GM19395 (cell line): Measurements from ENCODE around the gene SP7.

Experiments used
- ATAC-seq: cut with Tn5 transposase; IDR thresholded peaks from one replicate; pipeline ENCODE4 v1.9.1; 2021; ENCODE audit warnings: mild to moderate bottlenecking, moderate library complexity; ENCODE audit not compliant: unreplicated experiment

Gene SP7

GRCh38 chr12:53279283-53279869 lies 56.8 kb downstream of the SP7 start:
- no peak for ATAC-seq

DNA sequence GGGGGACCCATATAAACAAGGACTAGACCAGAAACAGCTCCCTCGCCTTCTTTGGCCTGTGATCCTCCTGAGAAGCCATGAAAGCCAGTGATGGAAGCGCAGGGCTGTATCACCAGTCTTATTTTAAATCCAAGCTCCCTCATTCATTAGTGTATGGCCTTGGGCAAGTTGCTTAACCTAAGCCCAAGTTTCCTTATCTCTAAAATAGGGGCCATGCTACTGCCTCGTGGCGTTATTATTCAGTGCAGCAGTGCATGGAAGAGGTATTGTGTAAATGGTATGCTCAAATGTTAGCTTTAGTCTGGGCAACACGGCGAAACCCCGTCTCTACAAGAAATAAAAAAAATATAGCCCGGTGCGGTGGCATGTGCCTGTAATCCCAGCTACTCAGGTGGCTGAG lies 58.2 kb downstream of the SP7 start:
- ATAC-seq: no peak
